ENCODE measurements around the gene FETUB.
"Not testable (repeated sequence)": the region's sequence is repeated elsewhere in the genome, so short reads cannot be mapped to it uniquely, and the experiment has no call there.

Gene FETUB

GRCh38 chr3:186630950-186631641, 9.1 kb upstream of the FETUB start:
- in situ Hi-C loops (cut with MboI; ENCODE audit: low sequenced_read_pairs) = no loop called here

DNA sequence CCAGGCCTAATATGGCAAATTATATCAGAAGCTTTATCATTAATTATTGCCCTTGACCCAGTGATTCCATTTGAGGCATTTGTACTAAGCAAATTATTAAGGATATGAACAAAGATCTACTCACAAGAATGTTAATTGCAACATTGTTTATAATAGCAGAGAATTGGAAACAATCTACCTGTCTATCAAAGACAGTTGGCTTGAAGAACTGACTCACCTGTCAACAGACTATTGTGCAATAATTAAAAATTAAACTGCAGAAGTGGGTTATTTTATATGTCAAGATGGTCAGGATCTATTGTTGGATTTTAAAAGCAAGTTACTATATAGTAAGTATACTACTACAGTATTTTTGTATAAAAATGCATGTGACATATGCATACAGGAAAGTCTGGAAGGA, 6.7 kb upstream of the FETUB start:
- in situ Hi-C loops (cut with MboI; ENCODE audit: low sequenced_read_pairs) = no loop called here

DNA sequence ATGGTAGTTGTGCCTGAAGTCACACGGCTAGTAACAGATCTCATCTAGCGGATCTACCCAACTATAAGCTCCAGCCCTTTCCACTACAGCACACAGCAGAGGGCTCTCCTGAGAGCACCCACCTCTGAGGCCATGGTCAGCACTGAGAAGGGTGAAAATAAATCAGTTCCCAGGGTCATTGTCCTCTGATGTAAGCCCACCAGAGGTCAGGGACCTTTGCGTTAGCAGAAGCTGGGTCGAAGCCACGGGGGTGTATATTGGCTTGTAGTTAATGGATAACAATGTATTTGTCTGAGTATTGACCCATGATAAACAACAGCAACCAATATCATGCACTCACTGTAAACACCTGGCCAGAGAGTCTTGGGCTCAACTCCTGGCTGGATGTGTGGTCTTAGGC, 6.0 kb upstream of the FETUB start:
- in situ Hi-C loops (cut with MboI; ENCODE audit: low sequenced_read_pairs) = not testable (repeated sequence)

DNA sequence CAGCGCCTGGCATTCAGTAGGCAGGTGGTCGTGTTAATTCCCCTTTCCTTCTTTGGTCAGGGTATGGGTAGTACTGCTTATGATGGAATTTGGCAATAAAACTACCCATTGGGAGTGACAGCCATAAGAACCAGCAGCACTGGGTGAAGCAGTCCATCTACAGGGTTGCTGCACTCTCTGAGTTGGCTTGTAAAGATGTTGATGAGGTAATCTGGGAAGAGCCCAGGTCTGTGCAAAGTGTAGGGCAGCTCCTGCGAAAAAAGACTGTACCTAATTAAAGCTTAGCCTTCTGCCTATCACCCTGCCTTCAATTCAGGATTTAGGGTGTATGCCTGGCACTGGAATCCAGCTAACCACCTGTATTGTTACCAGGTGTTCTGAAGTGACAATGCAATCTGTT, 4.7 kb upstream of the FETUB start:
- in situ Hi-C loops (cut with MboI; ENCODE audit: low sequenced_read_pairs) = no loop called here

DNA sequence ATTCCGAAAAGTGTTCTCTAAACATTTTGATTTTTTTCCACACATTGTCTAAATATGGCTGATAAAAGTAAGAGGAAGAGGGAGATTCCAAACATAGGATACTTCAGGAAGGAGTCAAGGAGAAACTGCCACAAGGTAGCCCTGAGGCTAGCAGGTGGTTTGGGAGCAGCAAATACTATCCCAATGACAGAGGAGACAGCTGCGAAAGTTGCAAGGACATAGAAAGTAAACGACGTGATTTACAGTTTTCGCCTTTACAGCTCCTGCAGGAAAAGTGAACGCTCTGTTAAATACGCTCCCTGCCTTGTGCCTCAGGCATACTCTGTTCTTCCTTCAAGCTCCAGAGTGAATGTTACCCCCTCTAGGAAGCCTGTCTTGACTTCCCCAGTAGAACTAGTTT, 3.7 kb upstream of the FETUB start:
- in situ Hi-C loops (cut with MboI; ENCODE audit: low sequenced_read_pairs) = no loop called here

DNA sequence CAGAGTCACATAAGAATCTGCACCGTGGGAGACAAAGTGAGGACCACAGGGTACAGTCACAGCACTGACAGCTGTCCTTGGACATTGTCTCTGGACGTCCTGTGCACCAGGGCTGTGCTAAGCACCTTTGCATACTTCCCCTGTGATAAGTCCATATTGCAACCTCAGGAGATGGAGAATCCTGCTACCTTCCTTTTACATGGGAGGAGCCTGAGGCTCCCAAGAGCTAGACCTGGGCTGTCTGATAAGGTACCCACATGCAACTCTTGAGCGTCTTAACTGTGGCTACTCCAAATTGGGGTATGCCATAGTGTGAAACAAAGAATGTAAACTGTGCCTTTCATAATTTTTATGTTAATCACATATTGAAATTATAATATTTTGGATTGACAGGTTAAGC, 2.5 kb upstream of the FETUB start:
- in situ Hi-C loops (cut with MboI; ENCODE audit: low sequenced_read_pairs) = no loop called here

DNA sequence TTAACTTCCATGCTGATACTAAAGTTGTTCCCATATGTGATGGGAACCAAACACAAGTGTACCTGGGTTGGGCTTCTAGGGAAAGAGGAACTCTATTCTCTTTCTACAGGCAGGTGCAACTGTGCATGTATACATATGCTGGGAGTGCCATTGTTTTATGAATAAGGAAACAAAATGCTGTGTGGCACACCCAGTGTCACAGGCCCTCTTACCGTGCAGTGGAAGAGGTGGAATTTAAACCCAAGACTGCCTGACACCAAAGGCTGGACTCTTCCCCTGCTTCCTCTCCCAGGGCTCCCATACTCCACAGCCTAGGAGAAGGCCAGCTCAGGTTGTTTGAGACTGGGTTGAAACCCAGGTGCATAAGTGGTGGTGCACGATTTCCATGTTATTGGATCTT, 1.9 kb upstream of the FETUB start:
- in situ Hi-C loops (cut with MboI; ENCODE audit: low sequenced_read_pairs) = no loop called here

DNA sequence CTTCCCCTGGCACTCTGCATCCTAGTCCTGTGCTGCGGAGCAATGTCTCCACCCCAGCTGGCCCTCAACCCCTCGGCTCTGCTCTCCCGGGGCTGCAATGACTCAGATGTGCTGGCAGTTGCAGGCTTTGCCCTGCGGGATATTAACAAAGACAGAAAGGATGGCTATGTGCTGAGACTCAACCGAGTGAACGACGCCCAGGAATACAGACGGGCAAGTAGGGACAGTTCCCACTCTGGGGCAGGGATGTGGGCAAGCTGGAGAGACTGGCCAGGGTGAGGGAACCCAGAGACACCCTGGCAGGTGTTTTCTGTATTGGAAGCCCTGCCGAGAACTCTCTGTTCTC, 247 bp downstream of the FETUB start:
- in situ Hi-C loops (cut with MboI; ENCODE audit: low sequenced_read_pairs) = no loop called here

- in situ Hi-C loops (cut with MboI; ENCODE audit: low sequenced_read_pairs) = no loop called here
Observed at GRCh38 chr3:186640929-186641328, 730 bp downstream of the FETUB start.

- in situ Hi-C loops (cut with MboI; ENCODE audit: low sequenced_read_pairs) = no loop called here
Observed at GRCh38 chr3:186642014-186642413, 1.8 kb downstream of the FETUB start.

GRCh38 chr3:186643493-186643892, 3.3 kb downstream of the FETUB start:
- in situ Hi-C loops (cut with MboI; ENCODE audit: low sequenced_read_pairs) = no loop called here

GRCh38 chr3:186644683-186645082, 4.5 kb downstream of the FETUB start:
- in situ Hi-C loops (cut with MboI; ENCODE audit: low sequenced_read_pairs) = no loop called here

GRCh38 chr3:186646106-186646505, 5.9 kb downstream of the FETUB start:
- in situ Hi-C loops (cut with MboI; ENCODE audit: low sequenced_read_pairs) = no loop called here

DNA sequence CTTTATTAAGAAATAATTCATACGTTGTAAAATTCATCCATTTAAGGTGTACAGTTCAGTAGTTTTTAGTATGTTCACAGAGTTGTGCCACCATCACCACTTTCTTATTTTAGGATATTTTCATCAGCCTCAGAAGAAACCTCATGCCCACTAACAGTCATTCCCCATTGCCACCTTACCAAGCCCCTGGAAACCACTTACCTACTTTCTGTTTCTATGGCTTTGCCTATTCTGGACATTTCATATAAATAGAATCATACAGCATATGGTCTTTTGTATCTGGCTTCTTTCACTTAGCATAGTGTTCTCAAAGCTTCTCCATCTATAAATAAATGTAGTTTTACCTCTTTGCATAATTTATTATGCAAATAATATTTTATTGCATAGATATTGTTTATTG, 6.6 kb downstream of the FETUB start:
- in situ Hi-C loops (cut with MboI; ENCODE audit: low sequenced_read_pairs) = no loop called here

DNA sequence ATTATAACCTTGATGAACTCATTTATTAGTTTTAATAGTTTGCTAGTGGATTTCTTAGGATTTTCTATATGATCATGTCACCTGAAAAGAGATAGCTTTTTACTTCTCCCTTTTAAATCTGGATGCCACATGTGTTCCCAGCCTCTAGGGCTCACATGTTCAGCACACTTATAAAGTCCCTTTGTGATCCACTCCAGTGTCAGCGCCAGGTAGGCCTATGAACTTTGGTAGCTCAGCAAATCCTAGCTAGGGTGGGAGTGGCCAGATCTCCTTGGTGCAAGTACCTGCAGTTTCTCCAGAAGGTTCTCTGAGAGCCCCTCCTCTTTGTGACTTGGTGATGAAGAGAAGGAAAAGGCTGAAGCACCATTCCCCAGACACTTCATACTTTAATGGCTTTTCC, 8.7 kb downstream of the FETUB start:
- in situ Hi-C loops (cut with MboI; ENCODE audit: low sequenced_read_pairs) = no loop called here

- in situ Hi-C loops (cut with MboI; ENCODE audit: low sequenced_read_pairs) = no loop called here
Observed at GRCh38 chr3:186651678-186652215, 11.5 kb downstream of the FETUB start.

DNA sequence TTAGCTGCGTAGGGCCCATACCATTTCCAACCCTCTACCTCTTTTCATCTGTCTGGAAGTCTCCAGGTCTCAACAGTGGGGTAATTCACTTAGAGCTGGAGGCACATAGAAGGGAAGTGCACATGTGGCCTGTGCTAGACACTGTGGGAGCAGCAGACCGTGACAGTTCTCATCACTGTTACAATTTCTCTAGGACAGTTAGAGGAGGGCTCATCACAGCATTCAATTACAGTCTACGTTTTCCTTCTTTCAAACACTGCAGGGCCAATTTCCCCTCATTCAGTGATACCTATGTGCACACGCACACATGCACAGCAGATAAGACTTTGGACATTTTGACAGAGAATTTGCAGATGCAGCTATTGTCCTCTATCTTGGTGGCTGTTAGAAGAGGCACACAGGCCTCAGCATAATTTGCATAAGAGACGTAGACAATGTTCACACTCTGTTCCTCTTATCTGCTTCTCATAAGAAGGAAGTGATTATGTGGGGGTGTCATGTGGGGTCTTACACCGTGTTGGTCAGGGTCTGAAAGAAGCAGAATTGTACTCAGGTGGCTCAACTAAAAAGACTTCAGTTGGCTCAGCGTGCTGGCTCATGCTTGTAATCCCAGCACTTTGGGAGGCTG, 13.0 kb downstream of the FETUB start:
- in situ Hi-C loops (cut with MboI; ENCODE audit: low sequenced_read_pairs) = no loop called here

- in situ Hi-C loops (cut with MboI; ENCODE audit: low sequenced_read_pairs) = no loop called here
Observed at GRCh38 chr3:186653984-186654383, 13.8 kb downstream of the FETUB start.

- in situ Hi-C loops (cut with MboI; ENCODE audit: low sequenced_read_pairs) = no loop called here
Observed at GRCh38 chr3:186663361-186664118, 23.3 kb downstream of the FETUB start.

DNA sequence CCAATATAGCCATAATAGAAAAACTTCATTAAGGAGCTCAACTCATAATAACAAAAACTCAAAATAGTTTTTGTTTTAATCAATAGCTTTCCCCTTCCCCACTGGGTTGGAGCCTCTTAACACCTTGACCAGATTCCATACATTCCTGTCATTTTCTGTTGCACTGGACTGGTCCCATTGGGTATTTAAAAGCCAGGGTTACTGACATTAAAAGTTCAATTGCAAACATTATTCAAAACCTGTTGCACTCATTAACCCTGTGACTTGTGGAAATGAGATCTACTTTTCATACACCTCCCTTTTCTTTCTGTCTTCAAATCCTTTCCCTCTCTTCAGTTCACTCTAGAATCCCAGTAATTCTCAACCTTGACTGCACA, 23.9 kb downstream of the FETUB start:
- in situ Hi-C loops (cut with MboI; ENCODE audit: low sequenced_read_pairs) = no loop called here

- in situ Hi-C loops (cut with MboI; ENCODE audit: low sequenced_read_pairs) = no loop called here
Observed at GRCh38 chr3:186664506-186664905, 24.3 kb downstream of the FETUB start.

- in situ Hi-C loops (cut with MboI; ENCODE audit: low sequenced_read_pairs) = no loop called here
Observed at GRCh38 chr3:186665625-186666188, 25.5 kb downstream of the FETUB start, which contains the start of gene HRG. Gene HRG, plus strand, starts transcription at chr3:186666014. Its CDS starts 18 bp downstream, at chr3:186666032.
